Effector memory CD8-positive, alpha-beta T cell (primary cell): Measurements from ENCODE around the gene SMU1.
A peak's percentile ranks its signal among the peaks of the same experiment; 100 is the strongest.

Experiments
- ATAC-seq: fragments of 150-1000 bp; cut with Tn5 transposase; replicated peaks from 2 replicates; pipeline ENCODE4 v1.10.0; 2021; ENCODE audit warnings: mild to moderate bottlenecking, moderate library complexity
- DNase-seq, 3 experiments: peaks; one replicate each; pipeline ENCODE4 v3.0.0; 2021
- H3K27ac Mint-ChIP-seq, 2 donors: one replicate each; pipeline ENCODE4 v1.8.0; 2022; ENCODE audit warnings: mild to moderate bottlenecking in 2 of 2, mixed read lengths in 2 of 2, moderate library complexity in 2 of 2
- H3K27me3 Mint-ChIP-seq, 2 donors: one replicate each; pipeline ENCODE4 v1.8.0; 2022; ENCODE audit warnings: mixed read lengths in 2 of 2
- H3K36me3 Mint-ChIP-seq: one replicate; pipeline ENCODE4 v1.8.0; 2022; ENCODE audit warnings: mild to moderate bottlenecking, moderate library complexity, mixed read lengths; ENCODE audit not compliant: insufficient read depth
- H3K4me1 Mint-ChIP-seq, 2 donors: one replicate each; pipeline ENCODE4 v1.8.0; 2022; ENCODE audit warnings: low read depth in 2 of 2, mixed read lengths in 2 of 2
- H3K4me3 Mint-ChIP-seq, 2 donors: one replicate each; pipeline ENCODE4 v1.8.0; 2022; ENCODE audit warnings: mild to moderate bottlenecking in 2 of 2, mixed read lengths in 2 of 2, moderate library complexity in 2 of 2
- H3K9me3 Mint-ChIP-seq, 2 donors: one replicate each; pipeline ENCODE4 v1.8.0; 2022; ENCODE audit warnings: mixed read lengths in 2 of 2

The SMU1 gene

GRCh38 chr9:33049680-33050361 lies 26.7 kb downstream of the SMU1 start:
- H3K27ac Mint-ChIP-seq: peak overlapping the region in 1 of 2 donors; percentile 26
- DNase-seq (no peak), ATAC-seq (no peak)
- H3K4me1 Mint-ChIP-seq: peaks cover 5 to 7% of the 10 kb centered on the region in 2 donors
- no peak overlapping the region for H3K4me3 Mint-ChIP-seq
- no peaks in the 10 kb centered on the region for H3K27me3 Mint-ChIP-seq
- peaks cover 78% of the 10 kb centered on the region for H3K36me3 Mint-ChIP-seq
- H3K9me3 Mint-ChIP-seq: no peaks in the 10 kb centered on the region

GRCh38 chr9:33048054-33048465 lies 28.4 kb downstream of the SMU1 start:
- no peaks in the 10 kb centered on the region for H3K9me3 Mint-ChIP-seq
- peaks cover 79% of the 10 kb centered on the region for H3K36me3 Mint-ChIP-seq
- no peak for ATAC-seq
- no peak for DNase-seq
- H3K27me3 Mint-ChIP-seq: no peaks in the 10 kb centered on the region
- H3K4me1 Mint-ChIP-seq: peaks cover 14% of the 10 kb centered on the region in 2 donors
- H3K4me3 Mint-ChIP-seq: no peak overlapping the region
- peak overlapping the region; percentile 32 to 58 for H3K27ac Mint-ChIP-seq

GRCh38 chr9:33046061-33046460 lies 30.4 kb downstream of the SMU1 start:
- DNase-seq (no peak), ATAC-seq (no peak)

GRCh38 chr9:33044677-33045282 lies 31.7 kb downstream of the SMU1 start:
- Mint-ChIP-seq H3K4me1 (peaks cover 14% of the 10 kb centered on the region in 2 donors), H3K27me3 (no peaks in the 10 kb centered on the region), H3K9me3 (no peaks in the 10 kb centered on the region), H3K36me3 (peaks cover 79% of the 10 kb centered on the region), H3K4me3 (peak overlapping the region; percentile 72 to 74), H3K27ac (peak overlapping the region; percentile 5 to 26)
- DNase-seq: no peak
- no peak for ATAC-seq

More at GRCh38 chr9:33046061-33046460, 30.4 kb downstream of the SMU1 start:
- no peak overlapping the region for H3K27ac Mint-ChIP-seq
- no peaks in the 10 kb centered on the region for H3K9me3 Mint-ChIP-seq
- no peak overlapping the region for H3K4me3 Mint-ChIP-seq
- no peaks in the 10 kb centered on the region for H3K27me3 Mint-ChIP-seq
- peaks cover 78% of the 10 kb centered on the region for H3K36me3 Mint-ChIP-seq
- peaks cover 14% of the 10 kb centered on the region in 2 donors for H3K4me1 Mint-ChIP-seq

GRCh38 chr9:33044162-33044673 lies 32.3 kb downstream of the SMU1 start:
- Mint-ChIP-seq H3K4me1 (peaks cover 14% of the 10 kb centered on the region in 2 donors), H3K27me3 (no peaks in the 10 kb centered on the region), H3K4me3 (peak overlapping the region; percentile 72 to 74), H3K36me3 (peaks cover 81% of the 10 kb centered on the region), H3K9me3 (no peaks in the 10 kb centered on the region), H3K27ac (peak overlapping the region; percentile 5 to 26)
- peak; percentile 69 for ATAC-seq
- peak; percentile 48 to 57 (median 49) for DNase-seq

GRCh38 chr9:33043671-33044070 lies 32.8 kb downstream of the SMU1 start:
- H3K4me1 Mint-ChIP-seq: peaks cover 12 to 14% of the 10 kb centered on the region in 2 donors
- H3K27ac Mint-ChIP-seq: peak overlapping the region; percentile 5 to 26
- no peaks in the 10 kb centered on the region for H3K27me3 Mint-ChIP-seq
- DNase-seq (no peak), ATAC-seq (no peak)
- peaks cover 83% of the 10 kb centered on the region for H3K36me3 Mint-ChIP-seq
- H3K4me3 Mint-ChIP-seq: peak overlapping the region; percentile 72 to 74
- no peaks in the 10 kb centered on the region for H3K9me3 Mint-ChIP-seq

GRCh38 chr9:33042473-33042872 lies 34.0 kb downstream of the SMU1 start:
- no peak overlapping the region for H3K4me3 Mint-ChIP-seq
- ATAC-seq (no peak), DNase-seq (no peak)
- peaks cover 86% of the 10 kb centered on the region for H3K36me3 Mint-ChIP-seq
- H3K4me1 Mint-ChIP-seq: peaks cover 9 to 12% of the 10 kb centered on the region in 2 donors
- no peaks in the 10 kb centered on the region for H3K27me3 Mint-ChIP-seq
- peak overlapping the region in 1 of 2 donors; percentile 32 for H3K27ac Mint-ChIP-seq
- H3K9me3 Mint-ChIP-seq: no peaks in the 10 kb centered on the region

- Mint-ChIP-seq H3K27ac (peak overlapping the region in 1 of 2 donors; percentile 74), H3K27me3 (no peaks in the 10 kb centered on the region), H3K9me3 (no peaks in the 10 kb centered on the region), H3K36me3 (peaks cover 86% of the 10 kb centered on the region), H3K4me3 (peak overlapping the region in 1 of 2 donors; percentile 12), H3K4me1 (peaks cover 7 to 12% of the 10 kb centered on the region in 2 donors)
- ATAC-seq (peak; percentile 4), DNase-seq (no peak)
Measured at GRCh38 chr9:33041432-33042188, 34.9 kb downstream of the SMU1 start.

- ATAC-seq (no peak), DNase-seq (no peak)
- Mint-ChIP-seq H3K27me3 (no peaks in the 10 kb centered on the region), H3K9me3 (no peaks in the 10 kb centered on the region), H3K27ac (peak overlapping the region in 1 of 2 donors; percentile 74), H3K36me3 (peaks cover 86% of the 10 kb centered on the region), H3K4me1 (peaks cover 11 to 16% of the 10 kb centered on the region in 2 donors), H3K4me3 (peak overlapping the region in 1 of 2 donors; percentile 12)
Measured at GRCh38 chr9:33040792-33041431, 35.6 kb downstream of the SMU1 start.

GRCh38 chr9:33032865-33033264 lies 43.6 kb downstream of the SMU1 start:
- Mint-ChIP-seq H3K9me3 (no peaks in the 10 kb centered on the region), H3K36me3 (peaks cover 100% of the 10 kb centered on the region), H3K27ac (peak overlapping the region in 1 of 2 donors; percentile 20), H3K4me3 (no peak overlapping the region), H3K27me3 (no peaks in the 10 kb centered on the region), H3K4me1 (peaks cover 20 to 54% of the 10 kb centered on the region in 2 donors)
- DNase-seq (no peak), ATAC-seq (no peak)

GRCh38 chr9:33032292-33032691 lies 44.2 kb downstream of the SMU1 start:
- Mint-ChIP-seq H3K27me3 (no peaks in the 10 kb centered on the region), H3K36me3 (peaks cover 100% of the 10 kb centered on the region), H3K4me3 (no peak overlapping the region), H3K9me3 (no peaks in the 10 kb centered on the region), H3K27ac (peak overlapping the region in 1 of 2 donors; percentile 20), H3K4me1 (peaks cover 23 to 60% of the 10 kb centered on the region in 2 donors)
- no peak for ATAC-seq
- no peak for DNase-seq

- Mint-ChIP-seq H3K27ac (peak overlapping the region in 1 of 2 donors; percentile 20), H3K36me3 (peaks cover 100% of the 10 kb centered on the region), H3K4me3 (no peak overlapping the region), H3K27me3 (no peaks in the 10 kb centered on the region), H3K9me3 (no peaks in the 10 kb centered on the region), H3K4me1 (peaks cover 36 to 72% of the 10 kb centered on the region in 2 donors)
- DNase-seq: no peak
- ATAC-seq: no peak
Measured at GRCh38 chr9:33030285-33030684, 46.2 kb downstream of the SMU1 start.

- H3K9me3 Mint-ChIP-seq: no peaks in the 10 kb centered on the region
- H3K36me3 Mint-ChIP-seq: peaks cover 99% of the 10 kb centered on the region
- no peak for DNase-seq
- peak overlapping the region; percentile 20 to 97 for H3K27ac Mint-ChIP-seq
- peak overlapping the region; percentile 25 to 51 for H3K4me3 Mint-ChIP-seq
- peaks cover 39 to 72% of the 10 kb centered on the region in 2 donors for H3K4me1 Mint-ChIP-seq
- H3K27me3 Mint-ChIP-seq: no peaks in the 10 kb centered on the region
- ATAC-seq: no peak
Measured at GRCh38 chr9:33029231-33029786, 47.2 kb downstream of the SMU1 start.
